Hematopoietic multipotent progenitor cell treated with erythropoietin and hydrocortisone succinate and interleukin-3 and kit ligand, for 17 days (in vitro differentiated cells): ENCODE results near the gene ARVCF.

Experiments
- DNase-seq: peaks from one replicate; pipeline ENCODE4 v3.0.0-alpha.2; 2015; ENCODE audit warnings: low spot score

Gene ARVCF

GRCh38 chr22:20053407-20054033, 36.9 kb upstream of the ARVCF start:
- DNase-seq, result no peak

GRCh38 chr22:20052309-20053259, 36.0 kb upstream of the ARVCF start:
- DNase-seq, result no peak

- no peak for DNase-seq
These were observed 35.3 kb upstream of the ARVCF start for GRCh38 chr22:20051927-20052308.

GRCh38 chr22:20046730-20047129, 30.1 kb upstream of the ARVCF start:
- no peak for DNase-seq

- no peak for DNase-seq
These were observed 28.0 kb upstream of the ARVCF start for GRCh38 chr22:20044495-20045151.

- no peak for DNase-seq
These were observed 27.3 kb upstream of the ARVCF start for GRCh38 chr22:20043997-20044342.

GRCh38 chr22:20043057-20043996, 26.7 kb upstream of the ARVCF start:
- no peak for DNase-seq

- DNase-seq, result no peak
These were observed 23.9 kb upstream of the ARVCF start for GRCh38 chr22:20040327-20041200.

- DNase-seq, result no peak
These were observed 23.2 kb upstream of the ARVCF start for GRCh38 chr22:20039683-20040325.

- DNase-seq, result no peak
These were observed 22.0 kb upstream of the ARVCF start for GRCh38 chr22:20038574-20038973.

- no peak for DNase-seq
These were observed 20.8 kb upstream of the ARVCF start for GRCh38 chr22:20037419-20037818.

- DNase-seq, result no peak
These were observed 20.1 kb upstream of the ARVCF start for GRCh38 chr22:20036535-20037392.

- DNase-seq, result no peak
These were observed 19.5 kb upstream of the ARVCF start for GRCh38 chr22:20036084-20036482.

GRCh38 chr22:20035375-20036083, 18.9 kb upstream of the ARVCF start:
- peak; percentile 46 for DNase-seq

GRCh38 chr22:20034143-20034542, 17.5 kb upstream of the ARVCF start:
- DNase-seq, result no peak

GRCh38 chr22:20033045-20033706, 16.6 kb upstream of the ARVCF start:
- no peak for DNase-seq

GRCh38 chr22:20032407-20032991, 15.9 kb upstream of the ARVCF start:
- DNase-seq, result no peak
